GM12878 (cell line): ENCODE results near the gene MACROD2. TPM values are rescaled to one million over a fixed set of nuclear protein-coding genes. Genes with fewer than 3 reads are reported as not detected.

Experiments
- ATAC-seq: fragments of 200-7000 bp; cut with Tn5 transposase; 3 replicates; pipeline ENCODE4 v1.9.1; 2020; ENCODE audit warnings: mild to moderate bottlenecking, moderate library complexity
- BruUV-seq: library from RNA; stranded (reverse); fragments of 400-500 nt; replicated peaks from 2 replicates; lab custom pipeline; 2021; lab: Mats Ljungman, UMichigan
- CTCF ChIA-PET: fragments of 300-600 bp; sonication (Branson Sonifier 250); formaldehyde crosslinking; extraction: SDS; loops from one replicate; lab custom pipeline; 2021; ENCODE audit warnings: inconsistent platforms; lab: Yijun Ruan, JAX
- POLR2A ChIA-PET: fragments of 350-600 bp; formaldehyde crosslinking; extraction: SDS; loops from one replicate; lab custom pipeline; 2021; ENCODE audit warnings: inconsistent platforms; lab: Charles Lee
- RAD21 ChIA-PET: fragments of 300-600 bp; sonication (Branson Sonifier 250); formaldehyde crosslinking; loops from one replicate; lab custom pipeline; 2023; ENCODE audit warnings: antibody characterized with exemption; ENCODE audit not compliant: unreplicated experiment; lab: Charles Lee
- SMC1A ChIA-PET: fragments of 300-600 bp; sonication (Branson Sonifier 250); formaldehyde crosslinking; loops from one replicate; lab custom pipeline; 2023; ENCODE audit not compliant: unreplicated experiment, uncharacterized antibody; lab: Charles Lee
- DNase-seq: peaks from one replicate; pipeline ENCODE4 v3.0.0-alpha.2; 2011; ENCODE audit warnings: low read depth, low spot score
- FAIRE-seq: peaks from 3 replicates; lab custom pipeline; 2011; peaks lifted over from hg19 to GRCh38; lab: Jason Lieb, UNC
- H2AFZ ChIP-seq: 2 replicates; pipeline ENCODE4 v1.6.0; 2011; ENCODE audit warnings: low read depth, low read length, control low read depth; ENCODE audit not compliant: control insufficient read depth
- H3K27ac ChIP-seq: 2 replicates; pipeline ENCODE4 v1.5.1; 2011; ENCODE audit warnings: control low read depth; ENCODE audit not compliant: control insufficient read depth, insufficient read depth
- H3K27me3 ChIP-seq, 2 experiments: replicated peaks in 1 of 2; 2 replicates each; pipeline versions ENCODE4 v1.6.0 to v1.6.1; 2011; ENCODE audit warnings: low read length in 1 of 2; ENCODE audit not compliant: control insufficient read depth in 2 of 2, insufficient read depth in 2 of 2
- H3K36me3 ChIP-seq, 2 experiments: 2 replicates each; pipeline ENCODE4 v1.5.1; 2011; ENCODE audit warnings: low read length in 1 of 2; ENCODE audit not compliant: control insufficient read depth in 2 of 2, insufficient read depth in 2 of 2
- H3K4me1 ChIP-seq: 2 replicates; pipeline ENCODE4 v1.6.1; 2011; ENCODE audit warnings: mild to moderate bottlenecking, low read length, moderate library complexity, mixed read lengths; ENCODE audit not compliant: control insufficient read depth, insufficient read depth
- H3K4me2 ChIP-seq: 2 replicates; pipeline ENCODE4 v1.6.0; 2011; ENCODE audit warnings: control low read depth; ENCODE audit not compliant: control insufficient read depth, insufficient read depth
- H3K4me3 ChIP-seq: fragments of 200-600 bp; sonication (generic); 2 replicates; pipeline ENCODE4 v1.5.1; 2016
- H3K79me2 ChIP-seq: 2 replicates; pipeline ENCODE4 v1.6.0; 2011; ENCODE audit warnings: low read length; ENCODE audit not compliant: control insufficient read depth, insufficient read depth
- H3K9ac ChIP-seq: 2 replicates; pipeline ENCODE4 v1.8.0; 2011; ENCODE audit warnings: low read length, control low read depth, mixed read lengths; ENCODE audit not compliant: control insufficient read depth, insufficient read depth
- H3K9me3 ChIP-seq: replicated peaks from 3 replicates; pipeline ENCODE4 v1.5.1; 2011; ENCODE audit warnings: mild to moderate bottlenecking, low read length; ENCODE audit not compliant: control insufficient read depth, insufficient read depth
- H4K20me1 ChIP-seq: 2 replicates; pipeline ENCODE4 v1.6.0; 2011; ENCODE audit not compliant: control insufficient read depth, insufficient read depth
- MEF2A ChIP-seq: IDR thresholded peaks from 2 replicates; pipeline ENCODE4 v1.6.1; 2011; ENCODE audit warnings: low read depth, mild to moderate bottlenecking, low read length, moderate library complexity; ENCODE audit not compliant: insufficient read depth
- PAX8 ChIP-seq: fragments of 450-650 bp; IDR thresholded peaks from 2 replicates; pipeline ENCODE4 v1.6.1; 2017; ENCODE audit warnings: mild to moderate bottlenecking, moderate library complexity
- in situ Hi-C: fragments of 300-500 bp; cut with MboI; formaldehyde crosslinking; loops from 9 replicates; pipeline ENCODE4 v1.14.3; 2018; ENCODE audit warnings: mixed read lengths
- intact Hi-C: fragments of 100-400 bp; cut with micrococcal nuclease; formaldehyde crosslinking; loops from one replicate; pipeline ENCODE4 v1.14.2; 2022; ENCODE audit not compliant: unreplicated experiment
- polyA plus RNA-seq, 11 experiments: library from polyadenylated mRNA; depleted of rRNA in 4 of 11; unstranded in 6 of 11; stranded (reverse) in 5 of 11; fragments of >200 nt; fragmentation: Nextera tagmentation in 4 of 11; fragmentation: Illumina TruSeq in 1 of 11; extraction: Ambion mirVana in 4 of 11; extraction: Trizol in 1 of 11; gene quantifications; 1 replicate in 1 of 11; 2 replicates in 10 of 11; pipeline versions ENCODE4 v1.2.1 to v1.2.3, GENCODE V29; 2011 to 2016; ENCODE audit warnings: inconsistent platforms in 2 of 11, missing spikeins in 2 of 11, low read depth in 1 of 11
- total RNA-seq, 4 experiments: library from RNA; depleted of rRNA in 3 of 4; stranded (reverse); fragments of >200 nt in 3 of 4; fragmentation: Illumina TruSeq in 1 of 4; extraction: Trizol in 1 of 4; gene quantifications; 2 replicates each; pipeline versions ENCODE4 v1.2.1 to v1.2.3, GENCODE V29; 2013 to 2021
- TF ChIP-seq, protein P1 (sequence below): fragments of 450-650 bp; IDR thresholded peaks from 2 replicates; pipeline ENCODE4 v1.6.1; 2018; ENCODE audit warnings: mild to moderate bottlenecking, low read depth, moderate library complexity; ENCODE audit not compliant: partially characterized antibody
- TF ChIP-seq, protein P2 (sequence below): fragments of 450-650 bp; formaldehyde crosslinking; IDR thresholded peaks from 2 replicates; pipeline ENCODE4 v1.4.0; 2020; ENCODE audit warnings: mild to moderate bottlenecking, moderate library complexity

Gene MACROD2
- total and polyA plus RNA-seq, 10 of the 15 experiments (the other 5 are each of a cell fraction or from before 2014, with no cell fraction given) = 1.1 to 21.5 (median 2.2) TPM

DNA sequence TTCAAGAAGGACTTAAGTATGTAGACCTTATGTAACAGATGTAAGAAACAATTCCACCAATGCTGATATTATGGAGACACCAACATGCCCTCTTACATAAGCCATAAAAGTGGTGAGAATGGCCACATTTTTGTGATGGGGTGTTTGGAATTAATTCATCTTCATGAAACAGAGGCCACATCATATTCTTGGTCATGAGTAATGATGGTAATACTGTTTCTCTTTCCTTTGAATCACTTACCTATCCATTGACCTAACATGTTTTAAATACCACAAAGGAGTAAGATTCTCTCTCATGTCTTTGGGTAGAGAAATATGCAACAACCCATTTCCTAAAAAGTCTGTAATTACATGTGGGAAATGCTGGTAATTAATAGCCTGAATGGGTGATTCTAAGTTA lies 887.5 kb downstream of the MACROD2 start:
- Histone ChIP-seq H2AFZ (no peak overlapping the region), H3K4me3 (no peak overlapping the region), H3K9ac (no peak overlapping the region), H3K27me3 (no peaks in the 10 kb centered on the region)
- CTCF ChIA-PET = no interaction called here
- in situ Hi-C loops = no loop called here
- FAIRE-seq (no peak), ATAC-seq (no peak)
- POLR2A ChIA-PET = interaction anchor here (1.6 kb wide), 1 partner anchor 28 kb away, joined by 3 read pairs; no protein-coding TSS in a partner anchor
- SMC1A ChIA-PET = interaction anchor here (0.8 to 1.4 kb wide), 6 partner anchors 17 to 175 kb away, joined by 3 to 4 read pairs (median 3); no protein-coding TSS in a partner anchor
- TF ChIP-seq, protein P1, sequence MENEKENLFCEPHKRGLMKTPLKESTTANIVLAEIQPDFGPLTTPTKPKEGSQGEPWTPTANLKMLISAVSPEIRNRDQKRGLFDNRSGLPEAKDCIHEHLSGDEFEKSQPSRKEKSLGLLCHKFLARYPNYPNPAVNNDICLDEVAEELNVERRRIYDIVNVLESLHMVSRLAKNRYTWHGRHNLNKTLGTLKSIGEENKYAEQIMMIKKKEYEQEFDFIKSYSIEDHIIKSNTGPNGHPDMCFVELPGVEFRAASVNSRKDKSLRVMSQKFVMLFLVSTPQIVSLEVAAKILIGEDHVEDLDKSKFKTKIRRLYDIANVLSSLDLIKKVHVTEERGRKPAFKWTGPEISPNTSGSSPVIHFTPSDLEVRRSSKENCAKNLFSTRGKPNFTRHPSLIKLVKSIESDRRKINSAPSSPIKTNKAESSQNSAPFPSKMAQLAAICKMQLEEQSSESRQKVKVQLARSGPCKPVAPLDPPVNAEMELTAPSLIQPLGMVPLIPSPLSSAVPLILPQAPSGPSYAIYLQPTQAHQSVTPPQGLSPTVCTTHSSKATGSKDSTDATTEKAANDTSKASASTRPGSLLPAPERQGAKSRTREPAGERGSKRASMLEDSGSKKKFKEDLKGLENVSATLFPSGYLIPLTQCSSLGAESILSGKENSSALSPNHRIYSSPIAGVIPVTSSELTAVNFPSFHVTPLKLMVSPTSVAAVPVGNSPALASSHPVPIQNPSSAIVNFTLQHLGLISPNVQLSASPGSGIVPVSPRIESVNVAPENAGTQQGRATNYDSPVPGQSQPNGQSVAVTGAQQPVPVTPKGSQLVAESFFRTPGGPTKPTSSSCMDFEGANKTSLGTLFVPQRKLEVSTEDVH = no peak
- TF ChIP-seq MEF2A (no peak), PAX8 (no peak)
- TF ChIP-seq, protein P2, sequence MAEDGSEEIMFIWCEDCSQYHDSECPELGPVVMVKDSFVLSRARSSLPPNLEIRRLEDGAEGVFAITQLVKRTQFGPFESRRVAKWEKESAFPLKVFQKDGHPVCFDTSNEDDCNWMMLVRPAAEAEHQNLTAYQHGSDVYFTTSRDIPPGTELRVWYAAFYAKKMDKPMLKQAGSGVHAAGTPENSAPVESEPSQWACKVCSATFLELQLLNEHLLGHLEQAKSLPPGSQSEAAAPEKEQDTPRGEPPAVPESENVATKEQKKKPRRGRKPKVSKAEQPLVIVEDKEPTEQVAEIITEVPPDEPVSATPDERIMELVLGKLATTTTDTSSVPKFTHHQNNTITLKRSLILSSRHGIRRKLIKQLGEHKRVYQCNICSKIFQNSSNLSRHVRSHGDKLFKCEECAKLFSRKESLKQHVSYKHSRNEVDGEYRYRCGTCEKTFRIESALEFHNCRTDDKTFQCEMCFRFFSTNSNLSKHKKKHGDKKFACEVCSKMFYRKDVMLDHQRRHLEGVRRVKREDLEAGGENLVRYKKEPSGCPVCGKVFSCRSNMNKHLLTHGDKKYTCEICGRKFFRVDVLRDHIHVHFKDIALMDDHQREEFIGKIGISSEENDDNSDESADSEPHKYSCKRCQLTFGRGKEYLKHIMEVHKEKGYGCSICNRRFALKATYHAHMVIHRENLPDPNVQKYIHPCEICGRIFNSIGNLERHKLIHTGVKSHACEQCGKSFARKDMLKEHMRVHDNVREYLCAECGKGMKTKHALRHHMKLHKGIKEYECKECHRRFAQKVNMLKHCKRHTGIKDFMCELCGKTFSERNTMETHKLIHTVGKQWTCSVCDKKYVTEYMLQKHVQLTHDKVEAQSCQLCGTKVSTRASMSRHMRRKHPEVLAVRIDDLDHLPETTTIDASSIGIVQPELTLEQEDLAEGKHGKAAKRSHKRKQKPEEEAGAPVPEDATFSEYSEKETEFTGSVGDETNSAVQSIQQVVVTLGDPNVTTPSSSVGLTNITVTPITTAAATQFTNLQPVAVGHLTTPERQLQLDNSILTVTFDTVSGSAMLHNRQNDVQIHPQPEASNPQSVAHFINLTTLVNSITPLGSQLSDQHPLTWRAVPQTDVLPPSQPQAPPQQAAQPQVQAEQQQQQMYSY (CRISPR knock-in tag) = no peak
- TF ChIP-seq, all 136 proteins: peak for 0
- RAD21 ChIA-PET = no interaction called here
- H3K36me3 ChIP-seq = no peaks in the 10 kb centered on the region
- no peaks in the 10 kb centered on the region for H4K20me1 ChIP-seq
- no peaks in the 10 kb centered on the region for H3K79me2 ChIP-seq
- no peak for DNase-seq
- no peak overlapping the region for H3K4me2 ChIP-seq
- no TSS peak for BruUV-seq
- no peaks in the 10 kb centered on the region for H3K4me1 ChIP-seq
- no peak overlapping the region for H3K27ac ChIP-seq
- H3K9me3 ChIP-seq = no peaks in the 10 kb centered on the region; the same call in 2 of the 3 replicates
- intact Hi-C loops = no loop called here
